NCI-H2227 (cell line): Measurements from ENCODE around the gene PSMF1.
"Not testable (repeated sequence)": the region's sequence is repeated elsewhere in the genome, so short reads cannot be mapped to it uniquely, and the experiment has no call there.

ENCODE experiments used
- DNase-seq: peaks from one replicate; lab custom pipeline; 2025; ENCODE audit not compliant: unreplicated experiment; lab: John Stamatoyannopoulos, UW

PSMF1 gene

GRCh38 chr20:1212023-1212422 lies 93.6 kb downstream of the PSMF1 start:
- DNase-seq: no peak

DNA sequence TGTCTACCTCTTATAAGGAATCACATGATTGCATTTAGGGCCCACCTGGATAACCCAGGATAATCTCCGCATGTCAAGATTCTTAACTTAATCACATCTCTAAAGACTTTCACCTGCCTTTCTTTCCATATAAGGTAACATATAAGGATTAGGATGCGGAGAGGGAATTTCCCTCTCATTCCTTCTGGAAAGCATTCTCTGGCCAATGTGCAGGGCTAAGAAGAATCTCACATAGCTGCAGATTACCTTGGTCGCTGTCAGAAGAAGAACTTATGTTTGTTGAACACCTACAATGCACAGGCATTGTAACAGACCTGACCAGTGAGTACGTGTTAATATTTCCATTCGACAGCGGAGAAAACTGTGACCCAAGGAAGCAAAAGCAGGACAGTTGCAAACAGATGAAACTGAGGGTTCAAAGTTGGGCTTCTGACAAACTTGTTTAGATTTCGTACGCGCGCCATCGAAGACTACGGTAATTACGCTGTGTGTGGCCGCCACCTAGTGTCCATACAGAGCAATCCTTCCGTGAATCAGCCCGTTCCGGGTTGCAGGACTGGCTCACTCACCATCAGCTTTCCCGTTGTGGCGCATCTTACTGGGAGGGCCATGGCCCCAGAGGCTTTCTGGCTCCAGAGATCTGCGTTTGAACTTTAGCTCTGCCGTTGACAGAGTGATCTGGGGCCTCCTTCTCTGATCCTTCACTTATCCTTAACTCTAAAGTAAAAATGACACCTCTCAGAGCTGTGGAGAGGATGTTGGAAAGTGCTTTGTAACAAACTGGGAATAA lies 94.4 kb downstream of the PSMF1 start:
- peak; percentile 75 for DNase-seq

GRCh38 chr20:1214838-1215261 lies 96.4 kb downstream of the PSMF1 start:
- no peak for DNase-seq

DNA sequence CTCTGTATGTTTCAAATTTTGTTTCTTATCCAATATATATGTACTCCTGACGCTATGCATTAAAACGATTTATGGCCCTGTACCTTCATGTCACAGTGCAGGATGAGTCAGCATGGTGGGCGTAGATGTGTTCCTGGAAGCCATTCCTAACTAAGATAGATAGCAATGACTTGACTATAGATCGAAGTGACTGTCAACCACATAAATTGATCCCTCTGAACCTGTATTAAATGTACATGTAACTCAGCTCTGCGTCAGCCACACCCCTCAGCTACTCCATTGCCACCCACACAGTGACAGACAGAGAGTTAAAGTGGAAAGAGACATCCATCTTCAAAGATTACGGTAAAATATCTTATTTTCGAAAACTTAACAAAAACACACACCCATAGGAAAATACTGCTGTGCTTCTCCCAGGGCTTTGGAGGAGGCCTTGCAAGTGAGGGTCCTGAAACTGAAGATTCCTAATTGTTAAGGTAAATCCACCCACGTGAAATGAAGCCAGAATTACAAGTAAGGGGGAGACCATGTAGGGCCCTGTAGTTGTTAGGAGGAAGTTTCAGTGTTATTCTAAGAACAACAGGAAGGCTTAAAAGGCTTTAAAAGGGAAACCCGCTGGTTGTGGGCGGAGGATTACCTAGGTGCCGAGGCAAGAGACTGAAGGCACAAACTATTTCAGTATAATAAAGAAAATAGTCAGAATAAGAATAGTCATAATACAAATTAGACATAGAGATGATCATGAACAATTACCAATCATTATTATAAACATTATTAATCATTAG lies 97.2 kb downstream of the PSMF1 start:
- DNase-seq: no peak

GRCh38 chr20:1216527-1217427 lies 98.4 kb downstream of the PSMF1 start:
- not testable (repeated sequence) for DNase-seq
